OCI-LY1 (cell line): ENCODE data around the gene SPAG6.

ENCODE experiments used
- CTCF ChIP-seq: fragments of 200-600 bp; sonication (generic), shearing (Covaris generic); IDR thresholded peaks from 2 replicates; pipeline ENCODE4 v1.5.1; 2017; ENCODE audit warnings: mild to moderate bottlenecking, antibody characterized with exemption, low read length, moderate library complexity, mixed read lengths
- EZH2 ChIP-seq: fragments of 200-600 bp; sonication (generic), shearing (Covaris generic); IDR thresholded peaks from 2 replicates; pipeline ENCODE4 v1.8.0; 2017; ENCODE audit warnings: borderline replicate concordance, mixed run types, mild to moderate bottlenecking, antibody characterized with exemption, low read length, moderate library complexity, mixed read lengths

- TF ChIP-seq CTCF, result no peak
- TF ChIP-seq EZH2, result no peak
Measured at GRCh38 chr10:22460101-22460500, 114.8 kb downstream of the SPAG6 start.
